Stimulated activated CD8-positive, alpha-beta memory T cell treated with anti-CD3 and anti-CD28 coated beads, Interleukin-12 subunit alpha, Interleukin-12 subunit beta, amount 100 ng/mL, for 1 hour (primary cell): ENCODE results near the gene LHFPL2.

Source experiments
- DNase-seq: peaks from one replicate; pipeline ENCODE4 v3.0.0-alpha.2; 2020; ENCODE audit warnings: low read depth

Gene LHFPL2

DNA sequence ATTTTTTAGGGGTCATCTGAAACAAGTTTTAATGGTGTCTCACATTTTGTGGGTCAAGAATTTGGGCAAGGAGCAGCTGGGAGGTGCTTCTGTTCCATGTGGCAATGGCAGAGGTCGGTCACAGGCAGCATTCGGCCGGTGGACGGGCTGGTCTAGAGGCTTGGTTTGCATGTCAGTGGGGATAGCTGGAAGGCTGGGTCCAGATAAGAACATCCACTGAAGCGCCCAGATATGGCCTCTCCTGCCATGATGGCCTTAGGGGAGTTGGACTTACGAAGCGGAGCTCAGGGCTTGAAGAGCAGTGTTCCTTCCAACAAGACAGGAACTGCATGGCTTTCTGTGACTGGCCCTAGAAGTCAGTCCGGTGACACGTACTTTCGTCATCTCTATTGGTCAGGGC lies 30.3 kb downstream of the LHFPL2 start:
- no peak for DNase-seq

DNA sequence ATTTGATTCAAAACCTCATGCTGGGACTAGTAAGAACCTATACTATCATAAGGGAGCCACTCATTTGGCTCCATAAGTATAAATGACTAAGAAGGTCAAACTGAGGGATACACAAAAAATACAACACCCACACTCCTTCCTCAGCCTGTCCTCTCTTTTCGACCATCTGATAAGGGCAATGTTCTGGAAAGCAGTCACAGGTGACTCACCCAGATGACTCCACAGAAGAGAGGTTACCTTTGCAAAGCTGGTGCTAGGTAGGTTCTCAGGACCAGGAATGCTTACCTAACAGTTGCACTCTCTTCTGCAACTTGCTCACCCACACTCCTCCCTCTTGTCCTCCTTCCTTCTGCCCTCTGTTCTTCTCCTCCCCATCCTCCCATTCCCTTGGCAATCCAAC lies 32.9 kb downstream of the LHFPL2 start:
- DNase-seq, result no peak

DNA sequence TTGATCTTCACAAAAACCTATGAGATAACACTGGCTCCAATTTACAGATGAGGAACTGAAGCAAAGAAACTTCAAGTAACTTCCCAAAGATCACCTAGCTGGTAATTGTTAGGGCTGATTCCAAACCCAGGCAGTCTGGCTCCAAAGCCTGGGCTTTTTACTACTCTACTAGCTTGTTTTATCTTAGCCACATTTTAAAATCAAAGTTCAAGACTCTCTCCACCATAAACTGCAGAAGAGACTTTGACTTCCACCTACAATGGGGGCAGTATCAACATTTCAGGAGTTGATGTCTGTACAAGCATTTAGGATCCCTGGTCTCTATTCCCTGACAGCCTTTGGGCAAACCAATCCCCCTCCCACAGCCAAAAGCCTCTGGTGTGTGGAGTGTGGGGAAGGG lies 33.8 kb downstream of the LHFPL2 start:
- DNase-seq, result no peak

DNA sequence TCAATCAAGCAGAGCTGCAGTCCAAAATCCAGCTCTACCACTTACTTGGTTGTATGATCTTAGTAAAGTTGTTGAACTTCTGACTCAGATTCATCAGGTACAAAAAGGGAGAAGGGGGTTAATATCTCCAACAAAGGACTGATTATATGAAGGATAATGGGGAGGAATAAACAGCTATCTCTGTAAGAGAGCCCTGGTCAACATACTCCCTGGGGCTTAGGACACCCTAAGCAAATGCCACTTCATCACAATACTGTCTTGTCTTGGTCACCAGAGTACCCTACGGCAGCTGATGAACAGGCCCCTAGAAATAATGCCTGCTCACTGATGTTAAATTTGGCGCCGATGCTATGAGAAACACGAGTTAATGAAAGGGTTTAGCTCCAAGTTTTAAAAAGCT lies 34.8 kb downstream of the LHFPL2 start:
- no peak for DNase-seq

DNA sequence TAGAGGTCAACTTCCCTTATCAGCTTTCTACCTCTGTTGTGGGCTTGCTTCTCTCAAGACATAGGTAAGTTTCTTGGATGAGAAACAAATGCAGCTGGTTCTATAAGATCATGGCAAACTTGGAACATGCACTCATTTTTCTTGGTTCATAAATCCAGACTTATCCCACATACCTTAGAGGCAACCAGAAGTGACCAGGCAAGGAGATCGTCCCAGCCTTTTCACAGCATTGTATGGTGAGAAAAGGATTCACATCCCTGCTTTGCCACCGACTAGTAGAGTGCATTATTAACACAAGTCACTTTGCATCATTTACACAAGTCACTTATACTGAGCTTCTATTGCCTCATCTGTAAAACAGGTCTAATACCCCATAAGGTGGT lies 35.4 kb downstream of the LHFPL2 start:
- no peak for DNase-seq

DNA sequence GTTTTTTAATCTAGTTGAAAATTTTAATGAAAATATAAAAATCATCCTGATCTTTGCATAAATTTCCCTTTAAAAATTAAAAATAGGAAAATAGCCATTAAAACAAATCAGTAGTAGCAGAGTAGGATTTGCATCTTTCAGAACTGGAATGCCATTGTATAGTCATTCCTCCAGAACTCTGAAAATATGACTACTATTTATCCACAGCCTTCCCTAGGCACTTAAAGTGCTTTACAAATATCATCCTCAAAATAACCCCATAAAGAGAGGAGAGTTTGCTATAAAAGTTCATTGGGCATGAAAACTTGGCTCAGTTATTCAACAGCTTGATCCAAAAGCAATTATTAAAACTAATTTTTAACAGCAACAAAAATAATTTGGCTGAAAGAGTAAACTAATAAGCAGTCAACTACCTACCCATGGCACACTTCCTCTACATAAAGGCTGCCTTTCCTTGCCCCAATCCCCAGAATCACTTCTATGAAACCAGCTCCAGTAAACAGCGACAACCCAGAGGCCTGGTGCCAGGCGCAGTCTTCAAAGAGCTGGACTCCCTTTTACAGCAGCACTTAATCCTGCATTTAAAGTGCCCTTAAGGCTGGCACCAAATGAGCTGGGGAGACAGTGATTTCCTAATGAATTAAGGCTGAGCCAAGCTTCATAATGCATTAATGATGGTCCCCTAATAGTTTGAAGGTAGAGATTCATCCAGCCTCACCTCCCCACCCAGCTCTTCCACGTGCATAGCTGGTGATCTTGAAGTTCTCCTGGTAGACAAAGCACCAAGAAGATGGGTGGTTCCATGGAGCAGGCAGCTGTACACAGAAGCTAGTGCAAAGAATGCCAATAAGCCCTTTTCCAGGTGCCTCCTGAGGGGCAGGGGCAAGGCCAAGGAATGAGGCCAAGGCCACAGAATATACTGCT lies 36.1 kb downstream of the LHFPL2 start:
- no peak for DNase-seq

DNA sequence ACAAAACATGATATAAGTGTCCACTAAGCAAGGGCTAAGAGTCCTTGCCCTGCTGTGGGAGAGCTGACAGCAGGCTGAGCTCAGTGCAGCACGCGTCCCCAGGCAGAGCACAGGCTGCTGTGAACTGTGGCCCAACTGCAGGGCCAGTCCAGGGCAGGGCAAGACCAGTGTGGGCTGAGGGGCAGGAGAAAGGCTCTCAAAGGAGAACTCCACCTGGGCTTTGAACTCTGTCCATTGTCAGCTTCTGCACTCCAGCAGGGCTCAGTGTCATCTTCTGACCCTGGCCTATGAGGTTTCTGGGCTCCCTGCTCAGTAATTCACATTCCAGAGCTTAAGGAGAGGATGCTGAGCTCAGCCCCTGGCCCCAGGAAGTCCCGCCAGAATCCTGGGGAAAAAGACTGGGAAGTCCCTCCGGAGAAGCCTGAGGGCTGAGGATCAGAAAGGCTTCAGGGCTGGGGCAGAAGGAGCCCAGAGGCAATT lies 37.4 kb downstream of the LHFPL2 start:
- no peak for DNase-seq

DNA sequence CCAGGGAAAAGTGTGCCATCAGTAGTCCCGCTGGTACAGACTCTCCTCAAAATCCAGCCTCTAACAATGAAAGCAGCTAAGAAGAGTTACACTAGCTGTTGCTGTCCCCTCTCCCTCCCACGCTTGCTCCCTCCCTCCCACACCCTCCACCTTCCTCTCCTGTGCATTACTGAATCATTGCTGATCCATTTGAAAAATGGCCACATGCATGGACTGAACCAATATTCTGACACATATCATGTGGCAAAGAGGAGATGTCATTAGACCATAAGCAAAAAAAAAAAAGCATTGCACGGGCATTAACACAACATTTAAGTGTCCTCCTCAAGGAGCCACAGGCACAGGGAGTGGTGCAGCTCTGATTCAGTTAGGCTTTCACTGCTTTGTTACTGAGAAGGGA lies 37.9 kb downstream of the LHFPL2 start:
- DNase-seq, result no peak

DNA sequence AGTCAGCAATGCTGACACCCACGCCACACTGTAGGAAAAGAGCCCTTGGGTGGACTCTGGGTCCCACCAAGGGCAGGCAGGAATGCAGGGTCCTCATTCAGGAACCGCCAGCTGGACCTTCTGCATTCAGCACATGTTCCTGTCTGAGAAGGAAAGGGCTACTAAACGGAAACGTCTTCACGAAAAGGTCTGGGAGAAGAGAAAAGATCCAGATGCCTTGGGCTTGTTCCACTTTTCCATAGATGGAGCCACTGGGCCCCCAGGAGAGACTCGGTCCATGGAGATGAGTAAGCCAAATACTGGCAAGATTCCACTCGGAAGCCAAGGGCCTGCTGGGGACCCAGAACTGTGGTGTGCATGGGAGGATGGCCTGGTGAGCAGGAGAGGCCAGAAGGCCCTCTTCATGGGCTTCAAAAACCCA lies 38.4 kb downstream of the LHFPL2 start:
- DNase-seq, result no peak

DNA sequence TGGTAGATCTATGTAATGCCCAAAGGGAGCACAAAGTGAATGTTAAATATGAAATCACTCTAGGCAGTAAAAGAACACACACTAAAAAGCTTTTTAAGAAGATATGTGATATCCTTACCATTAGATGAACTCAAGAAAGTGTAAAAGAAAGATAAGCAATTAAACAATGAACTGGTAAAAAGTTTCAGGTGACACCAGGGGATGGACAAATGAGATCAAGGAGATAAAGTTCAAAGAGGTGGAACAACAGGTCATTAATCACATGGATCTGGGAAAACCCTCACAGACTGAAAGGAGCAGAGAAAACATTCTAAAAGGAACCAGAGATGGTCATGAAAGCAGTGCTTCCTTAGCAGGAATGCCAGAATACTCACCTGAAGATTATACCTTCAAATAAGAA lies 40.7 kb downstream of the LHFPL2 start:
- DNase-seq, result no peak

DNA sequence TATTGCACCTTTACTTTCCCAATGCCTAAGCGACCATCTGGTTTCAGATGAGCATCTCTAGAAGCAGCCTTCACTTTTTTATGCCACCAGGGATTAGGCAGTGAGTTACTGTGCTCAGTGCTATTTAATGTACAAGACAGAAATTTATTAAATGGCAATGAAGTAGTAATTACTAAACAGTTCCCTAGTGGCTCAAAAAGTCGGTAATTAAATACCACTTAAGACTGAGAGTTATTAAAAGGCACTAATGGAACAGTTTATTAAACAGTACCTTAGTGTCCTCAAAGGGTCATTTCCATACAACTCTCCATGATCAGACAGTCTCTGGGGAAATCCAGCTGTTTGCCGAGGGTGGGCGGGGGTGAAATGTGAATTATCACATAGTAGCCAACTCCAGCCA lies 42.3 kb downstream of the LHFPL2 start:
- DNase-seq, result no peak

DNA sequence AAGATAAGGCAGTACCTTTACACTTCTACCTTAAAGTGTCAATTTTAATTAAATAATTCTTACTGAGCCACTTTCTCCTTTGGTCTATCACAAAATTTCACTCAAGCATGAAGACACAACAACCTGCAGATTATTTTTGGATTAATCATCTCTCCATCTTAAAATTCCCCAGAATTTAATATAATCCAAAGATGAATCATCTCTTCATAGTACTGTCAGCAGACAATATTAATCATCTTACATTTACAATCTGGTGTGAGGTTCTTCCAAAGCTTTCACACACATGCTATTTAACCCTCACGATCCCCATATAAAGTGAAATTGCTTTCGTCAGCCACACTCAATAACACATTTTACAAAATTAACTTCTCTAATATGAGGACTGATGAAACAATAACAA lies 43.0 kb downstream of the LHFPL2 start:
- no peak for DNase-seq

DNA sequence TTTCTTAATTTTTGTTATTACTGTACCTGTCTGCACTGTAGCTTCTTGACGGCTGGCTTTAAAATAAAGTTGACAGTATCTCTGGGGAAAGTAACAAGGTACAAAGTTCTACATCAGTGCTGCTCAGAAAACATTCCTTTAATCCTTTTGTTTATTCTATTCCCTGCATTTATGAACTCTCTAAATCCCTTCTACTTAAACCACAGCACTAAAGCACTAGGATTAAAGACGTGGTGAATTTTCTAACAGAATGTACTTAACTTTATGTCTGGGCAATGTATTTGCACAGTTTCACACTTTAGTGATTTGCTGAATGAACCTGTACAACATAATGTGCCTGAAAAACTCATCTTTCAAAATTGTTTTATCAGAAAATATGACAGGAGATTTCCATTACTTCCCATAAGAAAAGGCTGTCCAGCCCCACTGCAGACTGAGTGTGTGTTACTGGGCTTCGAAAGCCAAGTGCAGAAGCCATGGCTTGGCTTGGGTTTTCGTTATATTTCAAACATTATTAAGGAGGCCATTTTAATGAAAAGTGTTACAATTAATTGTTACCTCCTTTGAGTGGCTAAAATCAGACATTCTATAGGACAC lies 43.8 kb downstream of the LHFPL2 start:
- no peak for DNase-seq

DNA sequence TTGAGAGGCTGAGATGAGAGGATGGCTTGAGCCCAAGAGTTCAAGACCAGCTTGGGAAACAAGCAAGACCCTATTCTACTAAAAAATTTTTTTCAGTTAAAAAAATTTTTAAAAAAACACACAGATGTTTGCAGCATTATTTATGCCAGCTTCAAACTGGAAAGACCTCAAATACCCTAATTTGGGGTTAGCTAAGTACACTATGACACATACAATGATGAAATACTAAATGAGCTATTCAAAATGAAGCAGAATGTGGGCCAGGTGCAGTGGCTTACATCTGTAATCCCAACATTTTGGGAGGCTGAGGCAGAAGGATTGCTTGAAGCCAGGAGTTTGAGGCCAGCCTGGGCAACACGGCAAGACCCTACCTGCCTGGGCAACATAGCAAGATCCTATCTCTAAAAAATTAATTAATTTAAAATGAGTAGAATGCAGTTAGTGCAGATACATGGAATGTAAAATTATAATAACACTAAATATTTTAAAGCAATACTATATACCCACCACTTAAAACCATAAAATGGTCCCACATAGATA lies 44.9 kb downstream of the LHFPL2 start:
- DNase-seq, result no peak

DNA sequence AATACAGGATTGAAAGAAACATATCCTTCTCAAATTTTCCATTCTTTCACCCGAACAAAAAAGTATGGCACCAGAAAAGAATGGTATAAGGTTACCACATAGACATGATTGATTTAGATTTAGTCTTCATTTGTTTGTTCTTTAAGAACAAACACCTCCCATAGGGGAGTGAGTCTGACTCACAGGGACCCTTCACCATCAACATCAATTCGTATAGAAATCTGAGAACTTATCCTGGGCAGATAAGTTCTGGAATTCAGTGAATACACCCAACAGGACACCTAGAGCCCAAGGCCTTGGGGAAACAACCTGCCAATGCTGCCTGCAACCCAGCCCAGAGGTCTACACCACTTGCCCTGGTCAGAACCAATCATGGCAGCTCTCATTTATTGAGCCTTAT lies 46.2 kb downstream of the LHFPL2 start:
- DNase-seq, result no peak

DNA sequence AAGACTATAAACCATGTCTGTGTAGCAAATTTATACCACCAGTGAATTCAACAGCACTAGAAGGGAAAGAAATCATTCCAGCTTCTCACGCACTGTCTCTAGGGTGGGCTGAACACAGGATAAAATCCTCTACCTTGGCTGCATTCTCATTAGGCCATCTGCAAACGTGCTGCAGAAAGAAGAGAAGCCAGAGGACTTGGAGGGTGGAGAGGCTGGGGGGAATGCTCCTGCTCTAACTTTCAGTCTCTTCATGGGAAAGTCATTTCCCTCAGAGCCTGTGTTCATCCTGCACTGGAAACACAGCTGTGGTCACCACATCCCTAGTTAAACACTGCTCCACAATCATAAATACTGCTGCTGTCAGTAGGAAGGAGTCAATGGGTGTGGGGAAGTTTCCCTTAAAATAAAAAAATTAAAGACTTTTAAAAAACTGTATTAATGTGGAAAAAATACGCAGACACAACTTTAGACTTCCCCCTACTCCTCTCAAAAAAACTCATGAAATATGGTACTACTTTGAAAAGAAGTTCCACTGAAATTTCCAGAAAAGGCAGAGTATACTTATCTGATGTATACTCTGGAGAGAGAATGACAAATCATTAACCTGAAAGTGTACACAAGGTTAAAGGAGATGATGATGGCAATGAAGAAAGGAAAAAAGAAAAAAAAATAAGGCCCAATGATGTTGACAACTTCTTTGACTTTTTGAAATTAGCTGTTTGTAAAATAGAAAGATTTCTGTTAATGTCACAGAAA lies 46.8 kb downstream of the LHFPL2 start:
- DNase-seq, result no peak

DNA sequence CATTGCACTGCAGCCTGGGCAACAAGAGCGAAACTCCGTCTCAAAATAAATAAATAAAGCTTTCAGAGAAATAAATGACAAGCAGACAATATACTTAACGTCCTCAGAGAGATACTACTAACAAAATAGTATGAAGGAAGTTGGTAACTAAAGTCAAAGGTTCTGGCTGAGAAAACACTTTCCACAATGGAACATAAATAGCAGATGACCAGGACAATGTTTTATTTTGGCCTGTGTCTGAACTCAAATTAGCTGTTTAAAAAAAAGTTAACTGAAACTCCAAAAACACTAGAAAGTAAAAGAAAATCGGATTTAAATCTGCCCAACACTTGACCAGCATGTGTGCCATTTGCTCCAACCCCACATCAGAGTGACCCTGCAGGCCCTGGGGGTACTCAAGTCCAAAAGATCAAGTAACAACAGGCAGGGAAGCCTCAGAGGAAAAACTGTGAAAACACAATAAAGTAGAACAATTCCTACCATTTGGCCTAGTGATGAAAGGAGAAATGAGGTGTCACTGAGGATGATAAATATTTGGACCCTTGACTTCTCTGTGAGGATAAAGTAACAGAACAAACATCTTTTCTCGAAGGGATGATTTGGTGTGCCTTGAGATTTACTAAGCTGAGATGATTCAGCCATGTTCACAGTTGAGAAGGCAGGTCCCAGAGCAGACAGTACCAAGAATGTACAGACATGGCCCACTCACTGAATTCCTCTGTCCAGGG lies 47.7 kb downstream of the LHFPL2 start:
- DNase-seq, result no peak

DNA sequence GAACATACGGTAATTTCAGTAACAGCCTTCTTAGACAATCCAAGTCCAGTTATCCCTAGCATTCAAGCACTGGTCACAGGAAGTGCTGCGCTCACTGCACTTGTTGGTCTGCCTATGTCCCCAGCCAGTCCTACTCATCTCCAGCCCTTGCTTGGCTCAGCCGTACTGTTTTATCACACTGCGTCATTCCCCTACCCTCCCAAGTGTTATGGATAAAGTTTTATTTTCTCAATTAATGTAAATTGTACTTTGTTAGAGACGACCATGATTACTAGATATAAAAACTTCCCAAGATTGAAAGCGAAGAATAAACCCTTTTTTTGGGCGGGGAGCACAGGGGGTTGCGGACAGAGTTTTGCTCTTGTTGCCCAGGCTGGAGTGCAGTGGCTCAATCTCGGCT lies 49.6 kb downstream of the LHFPL2 start:
- no peak for DNase-seq

DNA sequence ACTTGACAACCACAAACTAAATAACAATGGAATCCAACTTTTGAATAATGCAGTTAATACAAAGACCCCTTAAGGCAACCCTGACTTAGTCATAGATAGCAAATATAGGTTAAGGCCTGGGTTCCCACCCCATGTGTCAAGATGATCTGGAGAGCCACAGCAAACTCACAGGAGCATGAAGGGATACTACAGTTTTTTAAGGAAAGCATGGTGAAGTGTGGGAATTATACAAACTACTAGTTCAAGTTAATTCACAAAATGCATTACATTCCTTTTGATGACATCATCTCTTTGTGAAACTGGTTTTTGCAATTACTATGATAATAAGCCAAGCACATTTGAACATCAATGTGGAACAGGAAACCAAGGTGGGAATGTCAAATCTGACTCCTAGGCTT lies 50.6 kb downstream of the LHFPL2 start:
- DNase-seq, result no peak

DNA sequence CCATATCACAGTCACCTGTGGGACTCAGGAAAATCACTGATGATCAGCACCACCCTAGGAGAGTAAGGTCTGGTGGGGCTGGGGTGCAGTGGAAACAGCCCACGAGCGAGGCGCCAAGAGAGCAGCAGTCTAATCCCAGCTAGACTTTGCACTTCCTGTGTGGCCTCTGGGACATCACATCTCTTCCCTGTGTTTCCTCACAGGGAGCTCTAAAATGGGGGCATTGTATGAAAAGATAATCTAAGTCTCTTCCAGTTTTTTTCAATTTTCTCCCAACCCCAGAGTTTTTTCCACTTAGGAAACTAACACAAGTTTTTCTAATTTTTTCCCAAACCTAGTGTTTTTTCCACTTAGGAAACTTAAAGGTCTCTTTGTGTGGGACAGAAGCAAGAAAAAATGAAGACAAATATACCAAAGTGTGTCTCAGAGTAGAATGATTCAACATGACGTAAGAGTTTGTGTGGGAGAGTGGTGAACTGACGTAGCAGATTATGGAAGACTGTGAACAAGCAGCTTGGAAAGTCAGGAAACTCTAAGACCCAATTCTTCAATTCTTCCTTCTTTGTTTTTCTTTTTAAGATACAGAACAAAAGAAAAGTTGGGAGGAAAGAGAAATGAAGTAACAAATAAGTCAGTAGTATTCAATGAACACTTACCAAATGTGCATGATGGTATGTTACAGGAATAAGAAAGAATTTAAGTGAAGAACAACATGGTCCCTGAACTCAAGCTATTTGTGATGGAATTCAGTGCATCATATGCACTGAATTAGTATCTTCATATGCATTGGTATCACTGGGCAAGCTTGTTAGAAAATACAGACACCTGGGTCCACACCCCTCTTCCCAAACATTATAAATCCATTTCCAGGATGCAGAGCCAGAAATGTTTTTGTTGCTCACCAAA lies 51.3 kb downstream of the LHFPL2 start:
- DNase-seq, result no peak

DNA sequence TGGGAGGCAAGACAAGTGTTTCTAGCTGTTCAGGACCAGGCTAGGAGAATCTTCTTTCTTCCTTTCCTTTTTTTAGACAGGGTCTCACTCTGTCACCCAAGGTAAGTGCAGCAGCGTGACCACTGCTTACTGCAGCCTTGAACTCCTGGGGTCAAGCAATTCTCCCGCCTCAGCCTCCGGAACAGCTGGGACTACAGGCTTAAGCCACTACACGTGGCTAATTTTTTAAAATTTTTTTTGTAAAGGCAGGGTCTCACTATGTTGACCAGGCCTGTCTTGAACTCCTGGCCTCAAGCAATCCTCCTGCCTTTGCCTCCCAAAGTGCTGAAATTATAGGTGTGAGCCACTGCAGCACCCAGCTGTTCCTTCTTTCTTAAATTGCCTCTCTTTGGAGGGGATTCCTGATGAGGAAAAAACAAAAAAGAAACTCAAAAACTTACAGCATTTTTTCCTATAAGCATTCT lies 53.1 kb downstream of the LHFPL2 start:
- no peak for DNase-seq
